CD14-positive monocyte (primary cell): Measurements from ENCODE around the gene EXOC4. TPM values are rescaled to one million over a fixed set of nuclear protein-coding genes. Genes with fewer than 3 reads are reported as not detected.

Source experiments
- DNase-seq, 3 donors: peaks; one replicate each; pipeline ENCODE4 v3.0.0-alpha.2; 2011 to 2022
- H2AFZ ChIP-seq: 2 replicates; pipeline ENCODE4 v1.6.0; 2012; ENCODE audit warnings: mild to moderate bottlenecking, low read depth, low read length, inconsistent platforms; ENCODE audit not compliant: insufficient read depth, poor library complexity, severe bottlenecking
- H3K27ac ChIP-seq, 2 donors: 1 replicate in 1 of 2; 2 replicates in 1 of 2; pipeline ENCODE4 v1.5.1; 2012 to 2013; ENCODE audit warnings: low read length in 2 of 2, control low read depth in 1 of 2, inconsistent platforms in 1 of 2, low read depth in 1 of 2, mild to moderate bottlenecking in 1 of 2
- H3K27me3 ChIP-seq, 2 donors: one replicate each; pipeline versions ENCODE4 v1.6.0 to v1.6.1; 2011 to 2013; ENCODE audit warnings: low read length in 2 of 2; ENCODE audit not compliant: control insufficient read depth in 2 of 2, insufficient read depth in 2 of 2
- H3K36me3 ChIP-seq, 2 donors: replicated peaks in 1 of 2; 1 replicate in 1 of 2; 2 replicates in 1 of 2; pipeline versions ENCODE4 v1.5.1 to v1.6.1; 2012 to 2013; ENCODE audit warnings: low read length in 2 of 2, control low read depth in 1 of 2, inconsistent platforms in 1 of 2, mild to moderate bottlenecking in 1 of 2; ENCODE audit not compliant: insufficient read depth in 2 of 2, control insufficient read depth in 1 of 2
- H3K4me1 ChIP-seq, 2 donors: 1 replicate in 1 of 2; 2 replicates in 1 of 2; pipeline versions ENCODE4 v1.5.1 to v1.6.1; 2012 to 2013; ENCODE audit warnings: low read length in 2 of 2, control low read depth in 1 of 2, inconsistent platforms in 1 of 2, mild to moderate bottlenecking in 1 of 2, moderate library complexity in 1 of 2; ENCODE audit not compliant: insufficient read depth in 2 of 2, control insufficient read depth in 1 of 2
- H3K4me2 ChIP-seq: replicated peaks from 2 replicates; pipeline ENCODE3; 2012; ENCODE audit warnings: low read length, moderate library complexity, mild to moderate bottlenecking; ENCODE audit not compliant: poor library complexity, severe bottlenecking; ENCODE audit errors: extremely low read depth
- H3K4me3 ChIP-seq, 3 experiments: fragments of 200-600 bp in 1 of 3; sonication (generic) in 1 of 3; replicated peaks in 1 of 3; 1 replicate in 2 of 3; 2 replicates in 1 of 3; pipeline ENCODE4 v1.5.1; 2011 to 2013; ENCODE audit warnings: low read length in 3 of 3, mild to moderate bottlenecking in 3 of 3, control low read depth in 2 of 3, low read depth in 2 of 3, inconsistent platforms in 1 of 3, moderate library complexity in 1 of 3
- H3K79me2 ChIP-seq: 2 replicates; pipeline ENCODE4 v1.6.0; 2012; ENCODE audit warnings: mild to moderate bottlenecking, control low read depth, inconsistent platforms, low read length, moderate library complexity; ENCODE audit not compliant: insufficient read depth
- H3K9ac ChIP-seq: 2 replicates; pipeline ENCODE4 v1.6.0; 2017; ENCODE audit warnings: low read length, mild to moderate bottlenecking; ENCODE audit not compliant: insufficient read depth, poor library complexity, severe bottlenecking
- H3K9me3 ChIP-seq, 2 donors: replicated peaks in 1 of 2; 1 replicate in 1 of 2; 2 replicates in 1 of 2; pipeline versions ENCODE4 v1.5.1 to v1.6.1; 2012 to 2013; ENCODE audit warnings: low read length in 2 of 2, control low read depth in 1 of 2; ENCODE audit not compliant: control insufficient read depth in 1 of 2, insufficient read depth in 1 of 2
- H4K20me1 ChIP-seq: 2 replicates; pipeline ENCODE4 v1.6.0; 2012; ENCODE audit warnings: mild to moderate bottlenecking, low read length, control low read depth, moderate library complexity; ENCODE audit not compliant: insufficient read depth
- H3K27ac Mint-ChIP-seq, 7 donors: one replicate each; pipeline ENCODE4 v1.8.0; 2020; ENCODE audit warnings: mild to moderate bottlenecking in 7 of 7, mixed read lengths in 7 of 7, moderate library complexity in 6 of 7, inconsistent platforms in 2 of 7
- H3K27me3 Mint-ChIP-seq, 3 donors: one replicate each; pipeline ENCODE4 v1.8.0; 2021 to 2022; ENCODE audit warnings: low read depth in 3 of 3, mild to moderate bottlenecking in 3 of 3, mixed read lengths in 3 of 3, moderate library complexity in 3 of 3, inconsistent platforms in 1 of 3
- H3K36me3 Mint-ChIP-seq, 2 donors: one replicate each; pipeline ENCODE4 v1.8.0; 2020; ENCODE audit warnings: mixed read lengths in 2 of 2, inconsistent platforms in 1 of 2, mild to moderate bottlenecking in 1 of 2
- H3K4me1 Mint-ChIP-seq: one replicate; pipeline ENCODE4 v1.8.0; 2020; ENCODE audit warnings: mild to moderate bottlenecking, mixed read lengths
- H3K4me3 Mint-ChIP-seq, 2 donors: one replicate each; pipeline ENCODE4 v1.8.0; 2020; ENCODE audit warnings: mild to moderate bottlenecking in 2 of 2, mixed read lengths in 2 of 2, moderate library complexity in 1 of 2
- H3K9me3 Mint-ChIP-seq, 7 donors: one replicate each; pipeline ENCODE4 v1.8.0; 2020 to 2022; ENCODE audit warnings: mixed read lengths in 7 of 7, mild to moderate bottlenecking in 6 of 7, moderate library complexity in 6 of 7, inconsistent platforms in 2 of 7
- CTCF ChIP-seq: fragments of 200-600 bp; IDR thresholded peaks from one replicate; pipeline ENCODE4 v1.8.0; 2022; ENCODE audit warnings: antibody characterized with exemption, mild to moderate bottlenecking
- WGBS: methylation state at CpG from one replicate; pipeline ENCODE4 v1.1.5; 2013; ENCODE audit warnings: missing lambda C conversion rate; ENCODE audit not compliant: insufficient coverage; 5-methylcytosine and 5-hydroxymethylcytosine counted together
- intact Hi-C, 2 donors: fragments of 100-400 bp; cut with micrococcal nuclease; formaldehyde crosslinking; loops; one replicate each; pipeline versions ENCODE4 v1.15.0 to v1.15.1; 2023
- polyA plus RNA-seq, 3 donors: library from polyadenylated mRNA; depleted of rRNA in 1 of 3; unstranded in 2 of 3; stranded (reverse) in 1 of 3; fragments of 300-500 nt in 2 of 3; fragments of >200 nt in 1 of 3; fragmentation: Illumina TruSeq in 2 of 3; gene quantifications; 1 replicate in 2 of 3; 2 replicates in 1 of 3; pipeline ENCODE4 v1.2.3, GENCODE V29; 2012 to 2021

Gene EXOC4
- polyA plus RNA-seq, 3 donors, result 20.6 to 22.3 (median 22.3) TPM

- Histone ChIP-seq H2AFZ (no peak overlapping the region), H3K4me3 (no peak overlapping the region)
Measured at GRCh38 chr7:133805426-133805825, 552.5 kb downstream of the EXOC4 start.

GRCh38 chr7:133807624-133808492 lies 555.0 kb downstream of the EXOC4 start:
- intact Hi-C loops, result no loop called here
- 100% methylated on average over 2 of the region's 7 CpGs for WGBS
- no peak overlapping the region for H3K27ac ChIP-seq
- H3K79me2 ChIP-seq, result no peaks in the 10 kb centered on the region
- no peak overlapping the region for H3K27ac Mint-ChIP-seq
- no peaks in the 10 kb centered on the region for H3K4me1 ChIP-seq
- H3K4me1 Mint-ChIP-seq, result no peaks in the 10 kb centered on the region
- no peak for DNase-seq
- no peak overlapping the region for H3K4me3 ChIP-seq
- H3K9me3 Mint-ChIP-seq, result no peaks in the 10 kb centered on the region
- no peak overlapping the region for H3K4me2 ChIP-seq
- no peaks in the 10 kb centered on the region for H3K36me3 Mint-ChIP-seq
- H3K27me3 ChIP-seq, result no peaks in the 10 kb centered on the region
- H2AFZ ChIP-seq, result no peak overlapping the region
- no peaks in the 10 kb centered on the region for H3K9me3 ChIP-seq
- no peak overlapping the region for H3K9ac ChIP-seq
- no peaks in the 10 kb centered on the region for H3K36me3 ChIP-seq
- H3K27me3 Mint-ChIP-seq, result no peaks in the 10 kb centered on the region
- no peak for TF ChIP-seq CTCF
- no peaks in the 10 kb centered on the region for H4K20me1 ChIP-seq
- H3K4me3 Mint-ChIP-seq, result no peak overlapping the region

More at GRCh38 chr7:133805426-133805825, 552.5 kb downstream of the EXOC4 start:
- Histone ChIP-seq H3K36me3 (no peaks in the 10 kb centered on the region), H4K20me1 (no peaks in the 10 kb centered on the region), H3K79me2 (no peaks in the 10 kb centered on the region), H3K27me3 (no peaks in the 10 kb centered on the region), H3K9ac (no peak overlapping the region), H3K9me3 (no peaks in the 10 kb centered on the region), H3K4me1 (no peaks in the 10 kb centered on the region), H3K4me2 (no peak overlapping the region), H3K27ac (no peak overlapping the region)
- Mint-ChIP-seq H3K36me3 (peaks cover 0 to 3% of the 10 kb centered on the region in 2 donors), H3K27me3 (no peaks in the 10 kb centered on the region), H3K4me1 (no peaks in the 10 kb centered on the region), H3K27ac (no peak overlapping the region), H3K4me3 (no peak overlapping the region), H3K9me3 (no peaks in the 10 kb centered on the region)
- no CpG with 5 or more reads among the region's 2 CpGs for WGBS
- no peak for DNase-seq
- TF ChIP-seq CTCF, result no peak
- intact Hi-C loops, result no loop called here
